ENCODE results near the gene OSBPL1A.
A peak's percentile ranks its signal among the peaks of the same experiment; 100 is the strongest.
"Not testable (repeated sequence)": the region's sequence is repeated elsewhere in the genome, so short reads cannot be mapped to it uniquely, and the experiment has no call there.

OSBPL1A gene

GRCh38 chr18:24187049-24187448 lies 210.6 kb downstream of the OSBPL1A start:
- no peak for DNase-seq (ENCODE audit: low read depth)

GRCh38 chr18:24185805-24186204 lies 211.8 kb downstream of the OSBPL1A start:
- DNase-seq (ENCODE audit: low read depth), result no peak

GRCh38 chr18:24181806-24182205 lies 215.8 kb downstream of the OSBPL1A start:
- no peak for DNase-seq (ENCODE audit: low read depth)

- no peak for DNase-seq (ENCODE audit: low read depth)
These were observed 217.6 kb downstream of the OSBPL1A start for GRCh38 chr18:24180048-24180447.

GRCh38 chr18:24177499-24178133 lies 220.0 kb downstream of the OSBPL1A start:
- no peak for DNase-seq (ENCODE audit: low read depth)

GRCh38 chr18:24176727-24177416 lies 220.8 kb downstream of the OSBPL1A start:
- DNase-seq (ENCODE audit: low read depth), result peak; percentile 35

- no peak for DNase-seq (ENCODE audit: low read depth)
These were observed 223.6 kb downstream of the OSBPL1A start for GRCh38 chr18:24173997-24174396.

GRCh38 chr18:24170360-24170759 lies 227.3 kb downstream of the OSBPL1A start:
- DNase-seq (ENCODE audit: low read depth), result no peak

GRCh38 chr18:24168496-24168895 lies 229.1 kb downstream of the OSBPL1A start:
- DNase-seq (ENCODE audit: low read depth), result no peak

GRCh38 chr18:24161304-24161703 lies 236.3 kb downstream of the OSBPL1A start:
- DNase-seq (ENCODE audit: low read depth), result no peak

- no peak for DNase-seq (ENCODE audit: low read depth)
These were observed 237.5 kb downstream of the OSBPL1A start for GRCh38 chr18:24160086-24160485.

GRCh38 chr18:24157855-24158254 lies 239.8 kb downstream of the OSBPL1A start:
- no peak for DNase-seq (ENCODE audit: low read depth)

- DNase-seq (ENCODE audit: low read depth), result no peak
These were observed 244.2 kb downstream of the OSBPL1A start for GRCh38 chr18:24153397-24153796.

- not testable (repeated sequence) for DNase-seq (ENCODE audit: low read depth)
These were observed 248.0 kb downstream of the OSBPL1A start for GRCh38 chr18:24149591-24149990.

GRCh38 chr18:24142376-24142775 lies 255.2 kb downstream of the OSBPL1A start:
- DNase-seq (ENCODE audit: low read depth), result no peak

- no peak for DNase-seq (ENCODE audit: low read depth)
These were observed 256.9 kb downstream of the OSBPL1A start for GRCh38 chr18:24140697-24141096.

GRCh38 chr18:24138789-24139616 lies 258.6 kb downstream of the OSBPL1A start, which contains the start of gene CABYR:
Gene CABYR (plus strand): TSS chr18:24139062. CDS start chr18:24143115, 4,053 bp downstream.
- peak; percentile 77 for DNase-seq (ENCODE audit: low read depth)

GRCh38 chr18:24138409-24138788 lies 259.2 kb downstream of the OSBPL1A start:
- no peak for DNase-seq (ENCODE audit: low read depth)

- DNase-seq (ENCODE audit: low read depth), result no peak
These were observed 260.7 kb downstream of the OSBPL1A start for GRCh38 chr18:24136967-24137373.

GRCh38 chr18:24130494-24130893 lies 267.1 kb downstream of the OSBPL1A start:
- DNase-seq (ENCODE audit: low read depth), result no peak

- no peak for DNase-seq (ENCODE audit: low read depth)
These were observed 268.9 kb downstream of the OSBPL1A start for GRCh38 chr18:24128700-24129099.

GRCh38 chr18:24127735-24128134 lies 269.9 kb downstream of the OSBPL1A start:
- DNase-seq (ENCODE audit: low read depth), result no peak
